Tibial nerve (tissue), 4 donors: Measurements from ENCODE around the gene ITGA4. TPM values are rescaled to one million over a fixed set of nuclear protein-coding genes. Genes with fewer than 3 reads are reported as not detected.

Experiments used
- DNase-seq, 2 donors: peaks; one replicate each; pipeline ENCODE4 v3.0.0-alpha.2; 2019; ENCODE audit warnings: low spot score in 2 of 2
- H3K27ac ChIP-seq, 4 donors: fragments of 200-600 bp; sonication (generic) in 3 of 4; one replicate each; pipeline ENCODE4 v1.5.1; 2017 to 2019; ENCODE audit warnings: mild to moderate bottlenecking in 1 of 4
- H3K27me3 ChIP-seq, 2 donors: fragments of 200-600 bp; sonication (generic) in 1 of 2; one replicate each; pipeline versions ENCODE4 v1.5.1 to v1.6.0; 2017 to 2019
- H3K36me3 ChIP-seq, 3 donors: fragments of 200-600 bp; sonication (generic); one replicate each; pipeline ENCODE4 v1.5.1; 2018 to 2019
- H3K4me1 ChIP-seq, 4 donors: fragments of 200-600 bp; sonication (generic) in 3 of 4; one replicate each; pipeline ENCODE4 v1.5.1; 2017 to 2019
- H3K4me3 ChIP-seq, 4 donors: fragments of 200-600 bp; sonication (generic) in 3 of 4; one replicate each; pipeline ENCODE4 v1.5.1; 2017 to 2019; ENCODE audit warnings: mild to moderate bottlenecking in 1 of 4, moderate library complexity in 1 of 4
- H3K9me3 ChIP-seq, 4 donors: fragments of 200-600 bp; sonication (generic) in 3 of 4; one replicate each; pipeline ENCODE4 v1.5.1; 2017 to 2019
- CTCF ChIP-seq, 5 experiments: fragments of 200-600 bp in 3 of 5; fragments of 450-650 bp in 2 of 5; sonication (generic) in 3 of 5; IDR thresholded peaks; one replicate each; pipeline ENCODE4 v1.5.1; 2016 to 2019; ENCODE audit warnings: antibody characterized with exemption in 5 of 5, mild to moderate bottlenecking in 3 of 5, moderate library complexity in 2 of 5
- EP300 ChIP-seq, 2 donors: sonication (generic); formaldehyde crosslinking; IDR thresholded peaks; one replicate each; pipeline ENCODE4 v1.6.1; 2017; ENCODE audit warnings: antibody characterized with exemption in 2 of 2, mild to moderate bottlenecking in 1 of 2
- POLR2A ChIP-seq, 2 donors: fragments of 450-650 bp; IDR thresholded peaks; one replicate each; pipeline ENCODE4 v1.6.1; 2017; ENCODE audit warnings: antibody characterized with exemption in 2 of 2, mild to moderate bottlenecking in 2 of 2, moderate library complexity in 2 of 2
- WGBS, 2 donors: methylation state at CpG; one replicate each; pipeline ENCODE4 v1.1.5; 2018; 5-methylcytosine and 5-hydroxymethylcytosine counted together
- total RNA-seq, 4 donors: library from RNA; depleted of rRNA; stranded (reverse); fragments of >200 nt; gene quantifications; one replicate each; pipeline ENCODE4 v1.1.0, GENCODE V29; 2016

The ITGA4 gene
- total RNA-seq, 4 donors from 2014 or later, result 8.0 to 10.7 (median 9.0) TPM

DNA sequence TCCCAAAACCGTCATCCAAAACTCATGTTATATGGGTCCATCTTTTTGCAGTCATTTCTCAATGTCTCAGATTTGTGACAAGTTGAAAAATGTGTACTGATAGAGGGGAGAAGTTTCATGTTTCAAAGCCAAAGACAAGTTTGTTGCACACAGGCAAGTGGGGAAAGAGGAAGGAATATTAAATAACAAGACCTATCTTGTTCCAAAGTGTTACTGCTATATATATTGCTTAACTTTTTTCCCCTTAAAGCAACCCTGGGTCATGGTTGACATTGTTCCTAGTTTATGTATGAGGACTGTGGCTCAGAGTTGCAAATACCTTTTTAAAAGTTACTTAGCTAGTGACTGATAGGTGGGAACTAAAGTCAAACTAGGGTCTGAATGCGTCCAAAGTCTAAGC is 1.7 kb downstream of the ITGA4 start:
- no peak for DNase-seq
- Histone ChIP-seq H3K27ac (peak overlapping the region in 2 of 4 donors; percentile 84 to 93), H3K36me3 (no peaks in the 10 kb centered on the region), H3K4me1 (peaks cover 0 to 28% (median 3%) of the 10 kb centered on the region in 4 donors), H3K4me3 (peak overlapping the region in 2 of 4 donors; percentile 69 to 72), H3K27me3 (peaks cover 0 to 15% of the 10 kb centered on the region in 2 donors), H3K9me3 (no peaks in the 10 kb centered on the region)
- TF ChIP-seq POLR2A (IDR thresholded peaks at IDR 0.05), result no peak
- WGBS, 2 donors, result 77 to 79% methylated on average over 2 of the region's 2 CpGs

DNA sequence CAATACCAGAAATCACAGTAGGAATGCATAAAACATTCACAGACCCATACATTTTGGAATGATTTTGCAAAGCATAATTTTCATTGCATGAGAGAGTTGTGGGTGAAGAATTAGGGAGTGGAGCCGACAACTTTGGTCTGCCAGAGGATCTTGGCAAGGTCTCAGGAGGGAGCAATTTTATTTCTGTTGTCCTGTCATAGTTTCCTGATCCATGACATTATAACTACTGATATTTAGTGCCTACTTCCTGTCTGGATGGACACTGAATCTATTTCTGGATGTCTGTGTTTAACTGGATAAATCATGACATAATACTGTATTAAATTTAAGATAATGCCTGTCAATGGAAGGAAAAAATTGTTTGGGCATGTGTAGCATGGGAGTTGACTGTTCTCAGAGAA is 2.4 kb downstream of the ITGA4 start:
- WGBS, 2 donors, result 12 to 25% methylated on average over 1 of the region's 1 CpG
- peaks cover 0 to 15% of the 10 kb centered on the region in 2 donors for H3K27me3 ChIP-seq
- H3K9me3 ChIP-seq, result no peaks in the 10 kb centered on the region
- peak overlapping the region in 1 of 4 donors; percentile 72 for H3K4me3 ChIP-seq
- DNase-seq, result no peak
- no peaks in the 10 kb centered on the region for H3K36me3 ChIP-seq
- peak overlapping the region in 1 of 4 donors; percentile 52 for H3K27ac ChIP-seq
- no peak for TF ChIP-seq CTCF (IDR thresholded peaks at IDR 0.05)
- no peak for TF ChIP-seq POLR2A (IDR thresholded peaks at IDR 0.05)
- TF ChIP-seq EP300 (IDR thresholded peaks at IDR 0.05), result no peak
- peaks cover 0 to 28% (median 3%) of the 10 kb centered on the region in 4 donors for H3K4me1 ChIP-seq

- TF ChIP-seq POLR2A (IDR thresholded peaks at IDR 0.05) (no peak), EP300 (IDR thresholded peaks at IDR 0.05) (no peak), CTCF (IDR thresholded peaks at IDR 0.05) (no peak)
- no peak for DNase-seq
- peak overlapping the region in 1 of 4 donors; percentile 11 for H3K4me3 ChIP-seq
- H3K9me3 ChIP-seq, result no peaks in the 10 kb centered on the region
- WGBS, 2 donors, result 78 to 84% methylated on average over 7 of the region's 7 CpGs
- peak overlapping the region in 1 of 4 donors; percentile 22 for H3K27ac ChIP-seq
- H3K27me3 ChIP-seq, result peaks cover 0 to 11% of the 10 kb centered on the region in 2 donors
- H3K36me3 ChIP-seq, result no peaks in the 10 kb centered on the region
- peaks cover 0 to 28% (median 3%) of the 10 kb centered on the region in 4 donors for H3K4me1 ChIP-seq
These were observed 4.1 kb downstream of the ITGA4 start for GRCh38 chr2:181461056-181461997.

GRCh38 chr2:181462033-181462432 is 4.8 kb downstream of the ITGA4 start:
- DNase-seq, result no peak
- H3K27ac ChIP-seq, result peak overlapping the region in 1 of 4 donors; percentile 18
- H3K9me3 ChIP-seq, result no peaks in the 10 kb centered on the region
- TF ChIP-seq CTCF (IDR thresholded peaks at IDR 0.05) (no peak), POLR2A (IDR thresholded peaks at IDR 0.05) (no peak), EP300 (IDR thresholded peaks at IDR 0.05) (no peak)
- WGBS, 2 donors, result 33 to 45% methylated on average over 1 of the region's 1 CpG
- H3K4me3 ChIP-seq, result peak overlapping the region in 1 of 4 donors; percentile 11
- H3K4me1 ChIP-seq, result peaks cover 0 to 21% (median 3%) of the 10 kb centered on the region in 4 donors
- H3K27me3 ChIP-seq, result peaks cover 0 to 7% of the 10 kb centered on the region in 2 donors
- no peaks in the 10 kb centered on the region for H3K36me3 ChIP-seq

DNA sequence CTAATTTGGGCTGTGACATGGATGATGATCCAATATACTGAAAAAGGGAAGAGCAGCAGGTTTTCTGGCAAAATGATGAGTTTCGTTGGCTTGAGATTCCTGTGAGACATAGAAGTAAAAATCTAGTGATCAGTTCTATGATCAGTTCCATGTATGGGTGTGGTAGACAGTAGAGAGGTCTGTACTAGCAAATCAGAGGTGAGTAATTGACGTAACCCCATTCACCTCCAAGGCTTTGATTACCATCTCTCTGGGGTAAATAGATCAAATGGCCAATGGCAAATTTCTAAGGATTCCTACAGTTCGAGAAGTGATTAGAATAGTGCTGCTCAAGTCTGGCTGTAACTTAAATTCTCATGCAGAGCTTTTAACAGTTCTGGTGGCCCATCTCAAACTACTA is 6.4 kb downstream of the ITGA4 start:
- H3K27ac ChIP-seq, result no peak overlapping the region
- no peaks in the 10 kb centered on the region for H3K9me3 ChIP-seq
- no peaks in the 10 kb centered on the region for H3K36me3 ChIP-seq
- no peak overlapping the region for H3K4me3 ChIP-seq
- TF ChIP-seq EP300 (IDR thresholded peaks at IDR 0.05) (no peak), POLR2A (IDR thresholded peaks at IDR 0.05) (no peak), CTCF (IDR thresholded peaks at IDR 0.05) (no peak)
- WGBS, 2 donors, result 85 to 93% methylated on average over 3 of the region's 3 CpGs
- DNase-seq, result no peak
- H3K4me1 ChIP-seq, result peaks cover 0 to 6% (median 0%) of the 10 kb centered on the region in 4 donors
- no peaks in the 10 kb centered on the region for H3K27me3 ChIP-seq
